Activated CD4-positive, alpha-beta T cell treated with anti-CD3 and anti-CD28 coated beads for 4 hours (primary cell): Measurements from ENCODE around the gene TRAPPC2.

Experiments
- DNase-seq, 2 donors: peaks; one replicate each; pipeline ENCODE4 v3.0.0-alpha.2; 2020

Gene TRAPPC2

GRCh38 chrX:13664020-13664419, 70.4 kb downstream of the TRAPPC2 start:
- DNase-seq: no peak

- DNase-seq: no peak
Measured at GRCh38 chrX:13662355-13662791, 72.0 kb downstream of the TRAPPC2 start.
